DND-41 (cell line): Measurements from ENCODE around the gene PHETA2.

ENCODE experiments used
- ATAC-seq: fragments of 200-7000 bp; cut with Tn5 transposase; 3 replicates; pipeline ENCODE4 v1.9.1; 2021; ENCODE audit warnings: low read depth; ENCODE audit not compliant: insufficient read depth
- DNase-seq: peaks from one replicate; pipeline ENCODE4 v3.0.0-alpha.2; 2020
- H2AFZ ChIP-seq: 2 replicates; pipeline ENCODE4 v1.6.0; 2012; ENCODE audit warnings: low read depth, low read length
- H3K27ac ChIP-seq: 2 replicates; pipeline ENCODE4 v1.5.1; 2012; ENCODE audit warnings: low read length, inconsistent platforms
- H3K27me3 ChIP-seq: fragments of 200-600 bp; sonication (generic); 2 replicates; pipeline ENCODE4 v1.6.0; 2012; ENCODE audit warnings: low read length, mild to moderate bottlenecking, inconsistent platforms; ENCODE audit not compliant: insufficient read depth, poor library complexity
- H3K36me3 ChIP-seq: 2 replicates; pipeline ENCODE4 v1.5.1; 2012; ENCODE audit warnings: low read length, inconsistent platforms; ENCODE audit not compliant: insufficient read depth
- H3K4me1 ChIP-seq: 2 replicates; pipeline ENCODE4 v1.5.1; 2012; ENCODE audit warnings: mild to moderate bottlenecking, low read length; ENCODE audit not compliant: insufficient read depth
- H3K4me2 ChIP-seq: 2 replicates; pipeline ENCODE4 v1.6.0; 2012; ENCODE audit warnings: mild to moderate bottlenecking, moderate library complexity, low read length, inconsistent platforms; ENCODE audit not compliant: insufficient read depth
- H3K4me3 ChIP-seq, 2 experiments: fragments of 200-600 bp in 1 of 2; shearing (Covaris generic) in 1 of 2; 2 replicates each; pipeline ENCODE4 v1.5.1; 2012 to 2016; ENCODE audit warnings: inconsistent platforms in 2 of 2, low read length in 2 of 2, mild to moderate bottlenecking in 2 of 2, low read depth in 1 of 2, moderate library complexity in 1 of 2
- H3K79me2 ChIP-seq: 2 replicates; pipeline ENCODE4 v1.6.0; 2012; ENCODE audit warnings: low read length, inconsistent platforms; ENCODE audit not compliant: insufficient read depth
- H3K9ac ChIP-seq: 2 replicates; pipeline ENCODE4 v1.6.0; 2012; ENCODE audit warnings: low read depth, mild to moderate bottlenecking, inconsistent platforms, low read length, moderate library complexity
- H3K9me3 ChIP-seq: 2 replicates; pipeline ENCODE4 v1.5.1; 2012; ENCODE audit warnings: low read length, moderate library complexity, mild to moderate bottlenecking, inconsistent platforms; ENCODE audit not compliant: insufficient read depth, severe bottlenecking
- H4K20me1 ChIP-seq: 2 replicates; pipeline ENCODE4 v1.6.0; 2012; ENCODE audit warnings: low read length; ENCODE audit not compliant: insufficient read depth
- EZH2 ChIP-seq: IDR thresholded peaks from 3 replicates; pipeline ENCODE4 v1.6.1; 2012; ENCODE audit warnings: borderline replicate concordance, low read depth, mild to moderate bottlenecking, moderate library complexity, low read length, inconsistent platforms; ENCODE audit not compliant: severe bottlenecking
- TF ChIP-seq, protein P1 (sequence below): IDR thresholded peaks from 2 replicates; pipeline ENCODE4 v1.5.1; 2012; ENCODE audit warnings: borderline replicate concordance, low read length, moderate library complexity, mild to moderate bottlenecking; ENCODE audit not compliant: poor library complexity, severe bottlenecking; ENCODE audit errors: extremely low read depth

Gene PHETA2

DNA sequence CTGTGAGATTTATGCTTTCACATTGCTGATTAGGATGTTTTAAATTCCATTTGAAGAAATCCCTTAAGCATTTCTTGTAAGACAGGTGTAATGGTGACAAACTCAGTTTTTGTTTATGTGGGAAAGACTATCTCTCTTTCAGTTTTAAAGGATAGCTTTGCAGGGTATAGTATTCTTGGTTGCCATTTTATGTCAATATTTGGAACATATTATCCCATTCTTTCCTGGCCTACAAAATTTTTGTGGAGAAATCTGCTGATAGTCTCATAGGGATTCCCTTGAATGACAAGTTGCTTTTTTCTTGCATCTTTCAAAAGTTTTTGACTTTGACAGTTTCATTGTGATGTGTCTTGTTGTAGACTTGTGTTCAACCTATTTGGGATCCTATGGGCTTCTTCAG is 32.3 kb upstream of the PHETA2 start:
- Histone ChIP-seq H4K20me1 (no peaks in the 10 kb centered on the region), H3K27ac (no peak overlapping the region), H3K4me1 (no peaks in the 10 kb centered on the region), H3K27me3 (no peaks in the 10 kb centered on the region), H3K79me2 (no peaks in the 10 kb centered on the region), H3K9ac (no peak overlapping the region), H3K4me3 (no peak overlapping the region), H3K4me2 (no peak overlapping the region), H3K9me3 (peaks cover 9% of the 10 kb centered on the region), H3K36me3 (no peaks in the 10 kb centered on the region), H2AFZ (no peak overlapping the region)
- ATAC-seq (no peak), DNase-seq (no peak)
- TF ChIP-seq EZH2 = no peak
- TF ChIP-seq, protein P1, sequence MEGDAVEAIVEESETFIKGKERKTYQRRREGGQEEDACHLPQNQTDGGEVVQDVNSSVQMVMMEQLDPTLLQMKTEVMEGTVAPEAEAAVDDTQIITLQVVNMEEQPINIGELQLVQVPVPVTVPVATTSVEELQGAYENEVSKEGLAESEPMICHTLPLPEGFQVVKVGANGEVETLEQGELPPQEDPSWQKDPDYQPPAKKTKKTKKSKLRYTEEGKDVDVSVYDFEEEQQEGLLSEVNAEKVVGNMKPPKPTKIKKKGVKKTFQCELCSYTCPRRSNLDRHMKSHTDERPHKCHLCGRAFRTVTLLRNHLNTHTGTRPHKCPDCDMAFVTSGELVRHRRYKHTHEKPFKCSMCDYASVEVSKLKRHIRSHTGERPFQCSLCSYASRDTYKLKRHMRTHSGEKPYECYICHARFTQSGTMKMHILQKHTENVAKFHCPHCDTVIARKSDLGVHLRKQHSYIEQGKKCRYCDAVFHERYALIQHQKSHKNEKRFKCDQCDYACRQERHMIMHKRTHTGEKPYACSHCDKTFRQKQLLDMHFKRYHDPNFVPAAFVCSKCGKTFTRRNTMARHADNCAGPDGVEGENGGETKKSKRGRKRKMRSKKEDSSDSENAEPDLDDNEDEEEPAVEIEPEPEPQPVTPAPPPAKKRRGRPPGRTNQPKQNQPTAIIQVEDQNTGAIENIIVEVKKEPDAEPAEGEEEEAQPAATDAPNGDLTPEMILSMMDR = no peak

DNA sequence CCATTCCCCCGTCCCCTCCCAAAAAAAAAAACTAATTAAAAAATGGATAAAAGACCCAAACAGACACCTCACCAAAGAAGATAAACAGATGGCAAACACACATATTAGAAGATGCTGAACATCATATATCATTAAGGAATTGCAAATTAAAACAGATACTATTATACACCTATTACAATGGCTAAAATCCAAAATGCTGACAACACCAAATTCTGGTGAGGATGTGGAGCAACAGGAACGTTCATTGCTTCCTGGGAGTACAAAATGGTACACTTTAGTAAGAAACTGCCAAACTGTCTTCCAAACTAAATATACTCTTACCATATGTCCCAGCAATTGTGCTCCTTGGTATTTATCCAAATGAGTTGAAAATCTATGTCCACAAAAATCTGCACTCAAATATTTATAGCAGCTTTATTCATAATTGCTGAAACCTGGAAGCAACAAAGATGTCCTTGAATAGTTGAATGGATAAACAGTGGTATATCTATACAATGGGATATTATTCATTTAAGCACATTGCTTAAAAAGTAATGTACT is 23.3 kb upstream of the PHETA2 start:
- Histone ChIP-seq H3K79me2 (no peaks in the 10 kb centered on the region), H4K20me1 (no peaks in the 10 kb centered on the region), H3K36me3 (no peaks in the 10 kb centered on the region), H3K9me3 (no peaks in the 10 kb centered on the region), H2AFZ (no peak overlapping the region), H3K27ac (no peak overlapping the region), H3K4me3 (no peak overlapping the region), H3K27me3 (no peaks in the 10 kb centered on the region), H3K4me2 (no peak overlapping the region), H3K4me1 (no peaks in the 10 kb centered on the region), H3K9ac (no peak overlapping the region)
- no peak for ATAC-seq
- no peak for DNase-seq
- TF ChIP-seq EZH2 = no peak
- TF ChIP-seq, protein P1 = no peak

DNA sequence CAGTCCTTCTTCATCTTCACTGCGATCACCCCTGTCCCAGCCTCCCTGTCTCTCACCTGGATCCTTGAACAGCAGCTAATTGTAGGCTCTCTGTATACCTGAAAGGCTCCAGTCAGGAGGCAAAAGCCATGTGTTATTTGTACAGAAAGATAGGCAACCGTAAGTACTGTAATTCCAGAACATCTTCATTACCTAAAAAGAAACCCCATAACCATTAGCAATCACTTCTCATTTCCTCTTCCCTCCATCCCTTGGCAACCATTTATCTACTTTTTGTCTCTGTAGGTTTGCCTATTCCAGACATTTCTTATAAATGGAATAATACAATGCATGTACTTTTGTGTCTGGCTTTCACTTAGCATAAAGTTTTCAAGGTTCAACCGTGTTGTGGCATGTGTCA is 21.3 kb upstream of the PHETA2 start:
- H2AFZ ChIP-seq = no peak overlapping the region
- no peaks in the 10 kb centered on the region for H3K36me3 ChIP-seq
- H3K27me3 ChIP-seq = no peaks in the 10 kb centered on the region
- no peaks in the 10 kb centered on the region for H3K79me2 ChIP-seq
- H3K4me2 ChIP-seq = no peak overlapping the region
- ATAC-seq (no peak), DNase-seq (no peak)
- no peaks in the 10 kb centered on the region for H3K4me1 ChIP-seq
- H3K9me3 ChIP-seq = peaks cover 6% of the 10 kb centered on the region
- H4K20me1 ChIP-seq = no peaks in the 10 kb centered on the region
- no peak overlapping the region for H3K27ac ChIP-seq
- no peak overlapping the region for H3K4me3 ChIP-seq
- no peak overlapping the region for H3K9ac ChIP-seq
- TF ChIP-seq EZH2 = no peak

DNA sequence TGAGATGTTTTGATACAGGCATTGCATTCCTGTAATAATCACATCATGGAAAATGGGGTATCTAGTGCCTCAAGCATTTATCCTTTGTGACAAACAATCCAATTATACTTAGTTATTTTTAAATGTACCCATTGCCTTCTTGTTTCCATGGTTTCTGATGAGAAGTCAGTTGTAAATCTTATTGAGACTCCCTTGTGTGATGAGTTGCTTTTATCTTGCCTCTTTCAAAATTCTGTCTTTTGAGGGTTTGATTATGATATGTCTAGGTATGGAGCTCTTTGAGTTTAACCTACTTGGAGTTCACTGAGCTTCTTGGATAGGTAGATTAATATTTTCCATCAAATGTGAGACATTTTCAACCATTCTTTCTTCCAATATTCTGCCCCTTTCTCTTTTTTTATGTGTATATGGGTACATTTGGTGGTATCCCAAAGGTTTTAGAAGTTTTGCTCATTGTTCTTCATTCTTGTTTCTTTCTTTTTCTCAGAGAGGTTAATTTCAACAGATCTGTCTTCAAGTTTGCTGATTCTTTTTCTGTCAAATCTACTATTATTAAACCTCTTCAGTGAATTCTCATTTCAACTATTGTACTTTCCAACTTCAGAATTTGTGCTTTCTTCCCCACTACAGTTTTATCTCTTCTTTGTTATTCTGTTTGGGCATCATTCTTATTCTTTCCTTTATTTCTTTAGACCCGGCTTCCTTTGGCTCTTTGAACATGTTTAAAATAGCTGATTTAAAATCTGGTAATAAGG is 17.1 kb upstream of the PHETA2 start:
- TF ChIP-seq, protein P1 = no peak
- no peak for TF ChIP-seq EZH2

More for the DNA sequence above, 17.1 kb upstream of the PHETA2 start:
- no peaks in the 10 kb centered on the region for H3K27me3 ChIP-seq
- ATAC-seq = no peak
- no peaks in the 10 kb centered on the region for H3K79me2 ChIP-seq
- H3K4me2 ChIP-seq = no peak overlapping the region
- H3K4me3 ChIP-seq = no peak overlapping the region
- H3K4me1 ChIP-seq = no peaks in the 10 kb centered on the region
- DNase-seq = no peak
- no peak overlapping the region for H2AFZ ChIP-seq
- H3K9me3 ChIP-seq = peaks cover 8% of the 10 kb centered on the region
- H4K20me1 ChIP-seq = no peaks in the 10 kb centered on the region
- no peak overlapping the region for H3K9ac ChIP-seq
- no peak overlapping the region for H3K27ac ChIP-seq
- H3K36me3 ChIP-seq = peaks cover 31% of the 10 kb centered on the region
